Fibroblast of upper back skin (primary cell): ENCODE results near the gene CEBPE.

Experiments used
- DNase-seq: peaks from one replicate; pipeline ENCODE4 v3.0.0-alpha.2; 2013

CEBPE gene

DNA sequence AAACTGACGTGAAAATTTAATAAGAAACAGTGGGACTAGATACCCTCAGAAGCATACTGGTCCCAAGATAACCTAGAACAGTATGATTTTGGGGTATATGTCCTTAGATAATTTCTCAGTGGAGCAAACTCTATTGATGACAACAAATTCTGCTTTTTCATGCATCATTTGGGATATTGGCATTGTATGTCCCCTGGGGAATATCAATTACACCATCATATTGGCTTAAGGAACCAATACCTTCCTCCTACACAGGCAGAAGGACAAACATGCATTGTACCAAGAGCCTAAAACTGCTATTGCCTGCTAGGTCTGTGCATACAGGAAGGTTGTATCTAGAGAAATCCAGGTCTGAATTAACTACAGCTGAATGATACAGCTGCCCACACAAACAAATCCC lies 44.1 kb downstream of the CEBPE start:
- no peak for DNase-seq

DNA sequence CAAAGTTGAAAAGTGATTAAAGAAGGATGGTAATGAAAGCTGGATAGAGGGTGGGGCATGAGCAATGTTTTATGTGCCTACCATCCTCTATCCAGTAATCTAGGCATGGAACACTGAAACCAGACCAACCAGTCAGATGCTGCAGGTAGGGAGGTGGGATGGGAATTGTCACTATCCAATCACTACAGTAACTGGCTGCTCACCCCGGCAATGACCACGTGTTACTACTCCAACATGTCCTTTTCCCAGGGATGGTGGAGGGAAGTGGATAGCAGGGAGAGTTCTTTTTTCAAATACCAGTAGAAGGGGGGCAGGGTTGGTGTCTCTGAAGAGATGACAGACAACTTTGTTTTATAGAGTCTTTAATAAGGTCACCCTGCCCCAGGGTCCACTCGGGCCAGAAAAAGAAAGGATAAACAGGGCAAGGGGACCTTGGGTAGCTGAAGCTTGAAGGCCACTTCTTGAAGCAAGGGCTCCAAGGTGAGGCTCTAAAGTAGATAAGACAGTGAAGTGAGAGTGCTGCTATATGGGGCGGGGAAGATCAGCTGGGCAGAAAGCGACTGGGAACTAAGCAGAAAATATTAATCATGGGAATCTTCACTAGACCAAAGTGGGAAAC lies 47.0 kb downstream of the CEBPE start:
- DNase-seq: no peak

DNA sequence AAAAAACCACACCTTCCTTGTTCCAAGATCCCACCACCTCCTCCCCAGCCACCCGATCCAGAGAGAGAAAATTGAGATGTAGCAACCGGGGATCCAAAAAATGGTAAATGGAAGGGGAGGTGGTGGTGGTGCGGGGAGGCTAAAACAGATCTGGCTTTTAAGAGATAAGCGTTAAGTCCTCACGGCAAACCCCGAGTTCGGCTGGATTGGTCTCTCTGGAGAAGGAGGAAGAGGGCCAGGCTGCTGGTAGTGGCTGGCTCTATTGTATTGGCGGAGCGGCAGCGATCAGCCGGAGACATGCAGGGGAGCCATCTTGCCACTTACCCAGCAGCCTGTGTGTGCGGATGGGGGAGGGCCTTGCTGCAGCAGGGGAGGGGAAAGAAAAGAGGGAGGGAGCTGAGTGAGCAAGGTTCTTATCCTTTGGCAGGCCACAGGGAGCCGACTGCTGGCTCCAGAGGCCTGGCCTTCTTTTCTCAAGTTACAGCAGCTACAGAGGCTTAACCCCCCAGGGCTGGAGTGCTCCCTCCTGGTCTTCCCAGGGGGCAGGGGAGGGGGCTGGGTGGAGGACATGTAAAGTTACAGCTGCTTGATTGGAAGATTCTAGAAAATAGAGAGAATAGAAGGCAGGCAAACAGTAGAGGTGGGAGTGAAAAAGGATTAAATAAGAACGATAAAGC lies 47.7 kb downstream of the CEBPE start:
- DNase-seq: peak; percentile 92

DNA sequence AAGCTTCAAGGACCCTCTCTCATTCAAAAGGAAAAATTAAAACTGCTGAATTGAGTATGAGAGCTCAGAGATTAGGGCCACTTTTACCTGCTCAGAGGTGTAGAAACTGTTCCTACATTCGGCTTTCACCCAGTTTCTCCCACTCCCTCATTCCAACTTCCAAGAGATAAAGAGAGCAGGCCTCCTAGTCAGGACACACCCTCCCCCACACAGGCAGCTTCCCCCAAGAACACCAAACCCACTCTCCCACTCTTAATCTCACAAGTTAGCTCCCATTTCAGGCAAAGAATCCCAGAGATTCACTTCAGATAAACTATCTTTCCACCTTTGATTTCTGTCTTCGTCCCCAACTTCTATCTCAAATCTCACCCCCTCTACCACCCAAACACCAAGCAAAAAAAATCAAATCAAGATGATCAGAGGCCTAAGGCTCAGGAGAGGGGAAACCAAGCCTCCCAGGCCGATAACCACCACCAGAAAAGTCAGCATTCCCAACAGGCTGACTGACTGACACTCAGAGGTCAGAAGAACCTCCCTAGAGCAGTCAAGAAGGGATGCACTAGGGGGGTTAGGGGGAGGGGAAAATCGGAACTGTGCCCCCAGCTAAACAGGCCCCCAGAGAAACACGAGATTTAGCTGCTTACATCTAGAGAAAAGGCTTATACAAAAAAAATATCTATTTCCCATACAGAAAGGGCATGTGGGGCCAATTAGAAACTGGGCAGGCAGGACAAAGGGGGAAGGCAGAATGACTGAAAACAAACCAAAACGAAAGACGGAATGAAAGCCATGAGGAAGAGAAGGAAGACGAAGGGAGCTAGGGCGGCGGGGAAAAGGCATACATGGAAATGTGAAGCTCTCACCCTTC lies 48.6 kb downstream of the CEBPE start:
- DNase-seq: no peak

DNA sequence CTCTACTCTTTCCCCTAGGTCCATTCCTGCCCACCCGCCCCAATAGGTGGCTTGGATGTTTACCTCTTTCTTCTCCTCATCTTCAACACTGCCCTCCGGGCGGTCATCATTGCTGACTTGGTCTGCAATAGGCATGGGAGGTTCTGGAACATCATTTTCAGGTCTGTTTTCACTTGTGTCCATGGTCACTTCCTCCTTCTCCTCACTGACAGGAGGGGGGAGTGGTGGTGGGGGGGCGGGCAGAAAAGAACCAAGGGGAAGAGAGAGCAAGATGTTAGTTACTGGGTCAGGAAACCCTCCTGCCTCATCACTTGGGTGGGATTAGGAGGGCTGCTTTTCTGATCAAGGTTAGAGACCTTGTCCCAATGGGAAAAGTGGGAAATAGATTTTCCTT lies 49.6 kb downstream of the CEBPE start:
- DNase-seq: no peak

DNA sequence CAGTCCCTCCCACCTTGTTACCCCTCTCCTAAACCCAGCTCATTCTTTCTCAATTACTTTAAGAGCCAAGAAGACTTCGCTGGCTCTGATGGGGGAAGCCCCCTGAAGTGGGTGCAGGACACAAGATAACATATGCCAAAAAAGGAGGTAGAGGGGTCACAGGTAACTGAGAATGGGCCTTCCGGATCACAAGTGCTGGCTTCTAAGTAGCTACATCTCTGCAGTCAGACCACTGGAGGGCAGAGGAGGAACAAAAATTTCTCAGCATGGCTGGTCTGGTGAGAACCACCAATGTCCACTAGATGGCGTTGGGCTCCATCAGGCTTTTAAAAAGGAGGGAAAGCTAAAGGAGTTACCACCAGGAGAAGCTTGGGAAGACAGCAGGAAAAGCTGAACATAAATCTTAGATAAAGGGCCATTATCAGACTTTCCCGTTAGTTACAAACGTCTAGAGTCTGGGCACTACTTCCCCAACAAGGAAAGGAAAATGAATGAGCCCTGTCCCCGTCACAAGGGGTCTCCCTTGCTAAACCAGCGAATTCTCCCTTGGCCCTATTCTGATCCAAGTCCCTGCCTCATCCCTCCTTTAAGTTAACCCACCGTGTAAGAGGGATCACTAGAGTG lies 50.2 kb downstream of the CEBPE start:
- DNase-seq: peak; percentile 91

DNA sequence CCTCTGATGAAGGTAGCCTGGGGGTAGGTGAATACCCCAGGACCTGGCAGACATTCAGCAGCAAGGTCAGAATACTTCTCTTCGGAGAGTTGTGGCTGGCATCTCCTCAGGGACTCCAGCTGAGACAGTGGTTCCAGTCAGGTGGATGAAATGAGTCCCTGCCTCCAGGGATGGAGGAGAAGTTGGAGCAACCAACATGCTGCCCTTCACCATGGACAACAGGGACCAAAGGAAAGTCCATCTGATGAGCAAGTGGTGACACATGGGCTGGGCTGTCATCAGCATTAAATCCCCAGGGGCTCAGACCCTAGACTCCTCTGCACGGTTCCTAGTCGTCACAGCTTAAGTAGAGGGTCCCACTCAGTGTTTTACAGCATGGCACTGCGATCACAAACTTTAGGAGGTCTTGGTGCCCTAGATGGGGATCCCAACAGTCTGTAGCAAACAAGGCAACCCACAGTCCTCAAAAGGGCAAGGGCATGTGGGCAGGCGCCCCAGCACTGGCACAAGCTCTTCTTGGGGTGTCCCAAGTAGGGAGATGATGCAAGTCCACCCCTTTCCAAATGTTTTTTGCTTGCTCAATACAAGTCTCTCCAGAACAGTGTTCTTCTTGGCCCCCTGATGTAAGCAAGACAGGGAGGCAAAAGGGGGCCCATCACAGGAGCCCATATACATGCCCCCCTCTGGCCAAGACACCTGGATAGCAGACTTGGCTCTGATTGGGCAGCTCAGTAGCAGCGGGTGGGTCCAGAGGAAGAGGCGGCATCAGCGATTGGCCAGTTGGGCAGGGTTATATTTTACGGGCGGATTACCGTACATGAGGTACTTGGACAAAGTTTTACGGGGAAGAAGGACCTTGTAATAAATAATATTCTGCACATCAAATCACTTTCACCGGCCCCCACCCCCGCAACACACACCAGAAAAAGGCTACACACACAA lies 50.9 kb downstream of the CEBPE start:
- DNase-seq: no peak
